Measurements from ENCODE around the gene TREX2.

DNA sequence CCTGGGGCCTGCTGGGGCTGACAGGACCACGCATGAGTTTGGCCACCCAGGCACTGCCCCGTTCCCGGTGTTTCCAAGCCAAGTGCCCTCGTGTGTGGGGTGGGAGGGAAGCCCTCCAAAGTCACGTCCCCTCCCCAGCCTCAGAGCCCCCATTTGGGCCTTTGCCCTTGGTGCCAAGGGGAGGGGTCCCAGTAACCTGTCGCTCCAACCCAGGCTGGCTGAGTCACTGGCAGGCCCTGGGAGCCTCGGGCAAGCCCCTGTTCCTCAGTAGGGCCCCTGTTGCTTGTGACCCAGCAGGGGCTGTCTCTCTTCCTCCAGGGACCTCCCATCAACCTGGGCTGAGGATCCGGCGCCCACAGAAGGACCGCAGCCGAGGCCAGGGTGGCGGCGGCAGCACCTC, 35.2 kb upstream of the TREX2 start:
- TF ChIP-seq, protein P1, sequence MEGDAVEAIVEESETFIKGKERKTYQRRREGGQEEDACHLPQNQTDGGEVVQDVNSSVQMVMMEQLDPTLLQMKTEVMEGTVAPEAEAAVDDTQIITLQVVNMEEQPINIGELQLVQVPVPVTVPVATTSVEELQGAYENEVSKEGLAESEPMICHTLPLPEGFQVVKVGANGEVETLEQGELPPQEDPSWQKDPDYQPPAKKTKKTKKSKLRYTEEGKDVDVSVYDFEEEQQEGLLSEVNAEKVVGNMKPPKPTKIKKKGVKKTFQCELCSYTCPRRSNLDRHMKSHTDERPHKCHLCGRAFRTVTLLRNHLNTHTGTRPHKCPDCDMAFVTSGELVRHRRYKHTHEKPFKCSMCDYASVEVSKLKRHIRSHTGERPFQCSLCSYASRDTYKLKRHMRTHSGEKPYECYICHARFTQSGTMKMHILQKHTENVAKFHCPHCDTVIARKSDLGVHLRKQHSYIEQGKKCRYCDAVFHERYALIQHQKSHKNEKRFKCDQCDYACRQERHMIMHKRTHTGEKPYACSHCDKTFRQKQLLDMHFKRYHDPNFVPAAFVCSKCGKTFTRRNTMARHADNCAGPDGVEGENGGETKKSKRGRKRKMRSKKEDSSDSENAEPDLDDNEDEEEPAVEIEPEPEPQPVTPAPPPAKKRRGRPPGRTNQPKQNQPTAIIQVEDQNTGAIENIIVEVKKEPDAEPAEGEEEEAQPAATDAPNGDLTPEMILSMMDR (IDR thresholded peaks at IDR 0.05 in 2 of 3, conservative IDR thresholded peaks at IDR 0.05 in 1 of 3; ENCODE audit: control insufficient read depth in 2 of 3, extremely low read depth in 1 of 3, insufficient read depth in 1 of 3, low read depth in 3 of 3, low read length in 3 of 3) = no peak
- TF ChIP-seq EED (IDR thresholded peaks at IDR 0.05; ENCODE audit: low read depth) (no peak), HDAC2 (IDR thresholded peaks at IDR 0.05) (no peak), MTA2 (IDR thresholded peaks at IDR 0.05; ENCODE audit: low read depth) (no peak), EP300 (IDR thresholded peaks at IDR 0.05; ENCODE audit: borderline replicate concordance in 1 of 2, control insufficient read depth in 1 of 2, low read depth in 2 of 2, low read length in 2 of 2) (no peak), RUNX3 (IDR thresholded peaks at IDR 0.05; ENCODE audit: low read length) (no peak), KLF5 (IDR thresholded peaks at IDR 0.05; ENCODE audit: partially characterized antibody) (no peak)
